ENCODE measurements around the gene KSR1. TPM values are rescaled to one million over a fixed set of nuclear protein-coding genes. Genes with fewer than 3 reads are reported as not detected.

Gene KSR1
- total RNA-seq, 4 donors from 2014 or later, result 10.0 to 15.2 (median 13.9) TPM

DNA sequence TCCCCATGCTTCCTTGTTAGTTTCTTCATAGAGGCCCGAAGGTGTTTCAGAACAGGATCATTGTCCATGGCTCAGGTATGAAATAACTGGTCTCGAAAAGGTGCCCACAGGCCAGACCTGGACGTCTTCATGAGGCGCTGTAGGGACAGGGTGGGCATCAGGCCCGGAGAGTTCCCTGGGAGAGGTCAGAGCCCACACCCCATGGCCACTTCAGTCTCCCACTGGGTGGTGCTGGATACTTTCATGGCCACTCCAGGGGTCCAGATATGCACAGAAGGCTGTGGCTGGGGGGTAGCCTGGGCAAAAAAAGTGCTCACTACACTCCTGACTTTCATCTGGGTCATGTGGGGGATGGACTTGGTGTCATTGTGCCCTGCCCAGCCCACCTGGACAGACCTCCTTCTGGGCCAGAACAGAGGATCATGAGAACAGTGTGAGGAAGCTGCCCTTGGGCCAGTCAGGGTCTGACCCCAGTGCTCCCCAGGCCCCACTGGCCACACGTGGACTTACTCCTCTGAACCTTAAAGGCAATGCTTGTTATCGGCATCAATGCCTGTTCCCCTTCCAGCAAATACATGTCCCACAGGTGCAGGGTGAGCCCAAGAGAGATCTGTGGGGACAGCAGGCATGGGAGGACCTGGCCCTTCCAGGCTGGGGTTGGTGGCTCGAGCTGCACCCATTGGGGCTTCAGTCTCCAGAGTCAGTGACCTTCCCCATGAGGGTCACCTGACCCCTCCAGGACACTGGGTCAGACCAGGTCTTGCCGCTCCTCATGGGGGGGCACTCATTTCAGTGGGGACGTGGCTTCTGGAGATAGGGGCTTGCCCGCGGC lies 211.6 kb downstream of the KSR1 start:
- no peak for ATAC-seq

DNA sequence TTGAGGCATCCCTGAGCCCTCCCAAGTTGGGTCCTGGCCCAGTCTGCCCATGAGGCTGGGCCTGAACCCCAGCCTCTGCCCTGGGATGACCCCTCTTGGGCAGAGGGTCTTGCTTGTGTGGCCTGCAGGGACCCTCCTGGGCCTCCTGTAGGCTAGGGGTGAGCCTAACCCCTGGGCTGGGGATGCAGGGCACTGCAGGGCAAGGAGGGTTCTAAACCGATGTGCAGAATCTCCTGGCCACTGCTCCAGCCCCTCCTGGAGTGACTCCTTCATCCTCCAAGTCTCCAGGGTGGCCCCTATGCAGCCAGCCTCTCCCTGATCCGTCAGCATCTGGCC lies 212.2 kb downstream of the KSR1 start:
- Histone ChIP-seq H3K27ac (no peak overlapping the region), H3K4me3 (no peak overlapping the region), H3K9me3 (no peaks in the 10 kb centered on the region), H3K4me1 (no peaks in the 10 kb centered on the region), H3K36me3 (no peaks in the 10 kb centered on the region), H3K27me3 (no peaks in the 10 kb centered on the region)
- no peak for TF ChIP-seq POLR2A (IDR thresholded peaks at IDR 0.05)
- TF ChIP-seq EP300 (IDR thresholded peaks at IDR 0.05), result no peak
- TF ChIP-seq, protein P1, sequence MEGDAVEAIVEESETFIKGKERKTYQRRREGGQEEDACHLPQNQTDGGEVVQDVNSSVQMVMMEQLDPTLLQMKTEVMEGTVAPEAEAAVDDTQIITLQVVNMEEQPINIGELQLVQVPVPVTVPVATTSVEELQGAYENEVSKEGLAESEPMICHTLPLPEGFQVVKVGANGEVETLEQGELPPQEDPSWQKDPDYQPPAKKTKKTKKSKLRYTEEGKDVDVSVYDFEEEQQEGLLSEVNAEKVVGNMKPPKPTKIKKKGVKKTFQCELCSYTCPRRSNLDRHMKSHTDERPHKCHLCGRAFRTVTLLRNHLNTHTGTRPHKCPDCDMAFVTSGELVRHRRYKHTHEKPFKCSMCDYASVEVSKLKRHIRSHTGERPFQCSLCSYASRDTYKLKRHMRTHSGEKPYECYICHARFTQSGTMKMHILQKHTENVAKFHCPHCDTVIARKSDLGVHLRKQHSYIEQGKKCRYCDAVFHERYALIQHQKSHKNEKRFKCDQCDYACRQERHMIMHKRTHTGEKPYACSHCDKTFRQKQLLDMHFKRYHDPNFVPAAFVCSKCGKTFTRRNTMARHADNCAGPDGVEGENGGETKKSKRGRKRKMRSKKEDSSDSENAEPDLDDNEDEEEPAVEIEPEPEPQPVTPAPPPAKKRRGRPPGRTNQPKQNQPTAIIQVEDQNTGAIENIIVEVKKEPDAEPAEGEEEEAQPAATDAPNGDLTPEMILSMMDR (IDR thresholded peaks at IDR 0.05), result no peak
- no peak for TF ChIP-seq POLR2AphosphoS5 (IDR thresholded peaks at IDR 0.05)
- 50% methylated on average over 1 of the region's 2 CpGs; no CpG with 5 or more reads in 1 of the 2 donors for WGBS, 2 donors (ENCODE audit: low coverage in 1 of 2)
- no peak for ATAC-seq

More for the DNA sequence above, 211.6 kb downstream of the KSR1 start:
- H3K4me1 ChIP-seq, result no peaks in the 10 kb centered on the region
- no peaks in the 10 kb centered on the region for H3K9me3 ChIP-seq
- no peak overlapping the region for H3K27ac ChIP-seq
- no peaks in the 10 kb centered on the region for H3K36me3 ChIP-seq
- no peak overlapping the region for H3K4me3 ChIP-seq
- 96% methylated on average over 4 of the region's 12 CpGs; no CpG with 5 or more reads in 1 of the 2 donors for WGBS, 2 donors (ENCODE audit: low coverage in 1 of 2)
- TF ChIP-seq, protein P1 (IDR thresholded peaks at IDR 0.05), result no peak
- TF ChIP-seq POLR2A (IDR thresholded peaks at IDR 0.05), result no peak
- no peak for TF ChIP-seq POLR2AphosphoS5 (IDR thresholded peaks at IDR 0.05)
- TF ChIP-seq EP300 (IDR thresholded peaks at IDR 0.05), result no peak
- H3K27me3 ChIP-seq, result no peaks in the 10 kb centered on the region

DNA sequence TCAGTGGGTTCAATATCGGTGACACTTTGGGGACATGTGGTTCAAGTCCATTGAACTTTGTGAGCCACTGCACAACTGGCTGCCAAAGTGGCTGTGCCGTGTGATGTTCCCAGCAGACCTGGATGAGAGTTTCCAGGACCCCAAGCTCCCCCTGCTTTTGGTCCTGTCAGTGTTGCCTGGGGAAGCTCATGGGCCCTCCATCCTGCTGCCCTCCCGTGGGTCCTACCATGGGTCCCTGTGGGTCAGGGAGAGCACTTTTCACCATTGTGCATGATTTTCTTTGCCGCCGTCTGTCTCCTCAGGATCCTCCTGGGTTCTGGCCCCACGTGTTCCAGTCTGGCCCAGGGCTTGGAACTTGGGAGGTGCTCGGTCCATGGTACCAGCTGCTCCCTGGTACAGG lies 212.9 kb downstream of the KSR1 start:
- WGBS, 2 donors (ENCODE audit: low coverage in 1 of 2), result 85% methylated on average over 5 of the region's 7 CpGs; no CpG with 5 or more reads in 1 of the 2 donors
- H3K27me3 ChIP-seq, result no peaks in the 10 kb centered on the region
- H3K36me3 ChIP-seq, result no peaks in the 10 kb centered on the region
- H3K4me1 ChIP-seq, result no peaks in the 10 kb centered on the region
- TF ChIP-seq POLR2A (IDR thresholded peaks at IDR 0.05) (no peak), EP300 (IDR thresholded peaks at IDR 0.05) (no peak), POLR2AphosphoS5 (IDR thresholded peaks at IDR 0.05) (no peak)
- TF ChIP-seq, protein P1 (IDR thresholded peaks at IDR 0.05), result no peak
- ATAC-seq, result no peak
- no peak overlapping the region for H3K27ac ChIP-seq
- H3K4me3 ChIP-seq, result no peak overlapping the region
- H3K9me3 ChIP-seq, result no peaks in the 10 kb centered on the region

DNA sequence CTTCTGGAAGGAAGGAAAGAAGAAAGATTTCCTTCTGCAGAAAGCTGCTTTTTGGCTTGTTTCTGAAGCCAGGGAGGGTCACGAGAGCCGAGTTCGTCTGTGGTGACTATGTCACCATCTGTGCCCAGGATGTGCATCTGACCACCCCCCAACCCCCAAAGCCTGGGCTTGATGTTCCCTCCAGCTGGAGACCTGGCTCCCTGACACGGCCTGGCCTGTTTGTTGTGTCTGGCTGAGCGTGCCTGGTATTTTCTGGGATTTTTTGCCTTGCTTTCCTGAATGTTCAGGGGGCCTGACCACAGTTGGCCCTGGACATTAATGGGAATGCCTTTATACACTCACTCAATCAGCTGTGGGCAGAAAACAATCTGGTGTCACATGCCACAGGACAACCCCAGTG lies 213.6 kb downstream of the KSR1 start:
- Histone ChIP-seq H3K36me3 (no peaks in the 10 kb centered on the region), H3K27me3 (no peaks in the 10 kb centered on the region), H3K9me3 (no peaks in the 10 kb centered on the region), H3K4me3 (no peak overlapping the region), H3K27ac (no peak overlapping the region), H3K4me1 (no peaks in the 10 kb centered on the region)
- TF ChIP-seq, protein P1 (IDR thresholded peaks at IDR 0.05), result no peak
- TF ChIP-seq POLR2AphosphoS5 (IDR thresholded peaks at IDR 0.05), result no peak
- no peak for TF ChIP-seq POLR2A (IDR thresholded peaks at IDR 0.05)
- no peak for TF ChIP-seq EP300 (IDR thresholded peaks at IDR 0.05)
- WGBS, 2 donors (ENCODE audit: low coverage in 1 of 2), result 46% methylated on average over 4 of the region's 5 CpGs; no CpG with 5 or more reads in 1 of the 2 donors
- ATAC-seq, result no peak
